Neutrophil (primary cell): ENCODE measurements around the gene ERGIC3.

ENCODE experiments used
- H3K27ac ChIP-seq: fragments of 200-600 bp; sonication (generic); 2 replicates; pipeline ENCODE4 v1.5.1; 2016; ENCODE audit warnings: mild to moderate bottlenecking, moderate library complexity
- H3K27me3 ChIP-seq: fragments of 200-600 bp; sonication (generic); 2 replicates; pipeline ENCODE4 v1.6.0; 2016; ENCODE audit warnings: mild to moderate bottlenecking
- H3K36me3 ChIP-seq: fragments of 200-600 bp; sonication (generic); 2 replicates; pipeline ENCODE4 v1.5.1; 2017
- H3K4me1 ChIP-seq, 2 experiments: fragments of 200-600 bp in 1 of 2; sonication (generic) in 1 of 2; 1 replicate in 1 of 2; 2 replicates in 1 of 2; pipeline versions ENCODE4 v1.5.1 to v1.6.1; 2013 to 2016; ENCODE audit warnings: low read depth in 1 of 2, low read length in 1 of 2, mild to moderate bottlenecking in 1 of 2, moderate library complexity in 1 of 2; ENCODE audit not compliant: control insufficient read depth in 1 of 2, insufficient read depth in 1 of 2
- H3K4me3 ChIP-seq, 2 experiments: fragments of 200-600 bp in 1 of 2; sonication (generic) in 1 of 2; 1 replicate in 1 of 2; 2 replicates in 1 of 2; pipeline ENCODE4 v1.5.1; 2013 to 2016; ENCODE audit warnings: low read depth in 1 of 2, low read length in 1 of 2, mild to moderate bottlenecking in 1 of 2, moderate library complexity in 1 of 2
- H3K9me3 ChIP-seq: fragments of 200-600 bp; sonication (generic); 2 replicates; pipeline ENCODE4 v1.5.1; 2016
- CTCF ChIP-seq: fragments of 200-600 bp; sonication (generic); IDR thresholded peaks from 2 replicates; pipeline ENCODE4 v1.5.1; 2016; ENCODE audit warnings: antibody characterized with exemption

Gene ERGIC3

GRCh38 chr20:35602851-35603495 lies 61.1 kb downstream of the ERGIC3 start:
- peaks cover 16 to 17% of the 10 kb centered on the region in 2 experiments for H3K4me1 ChIP-seq
- TF ChIP-seq CTCF, result no peak
- no peaks in the 10 kb centered on the region for H3K36me3 ChIP-seq
- no peaks in the 10 kb centered on the region for H3K9me3 ChIP-seq
- no peak overlapping the region for H3K4me3 ChIP-seq
- peaks cover 53% of the 10 kb centered on the region for H3K27me3 ChIP-seq
- no peak overlapping the region for H3K27ac ChIP-seq

- H3K4me3 ChIP-seq, result no peak overlapping the region
- H3K4me1 ChIP-seq, result peaks cover 16 to 17% of the 10 kb centered on the region in 2 experiments
- H3K36me3 ChIP-seq, result no peaks in the 10 kb centered on the region
- no peak for TF ChIP-seq CTCF
- H3K9me3 ChIP-seq, result no peaks in the 10 kb centered on the region
- H3K27me3 ChIP-seq, result peaks cover 44% of the 10 kb centered on the region
- no peak overlapping the region for H3K27ac ChIP-seq
Measured at GRCh38 chr20:35603695-35604448, 62.0 kb downstream of the ERGIC3 start.

- Histone ChIP-seq H3K36me3 (no peaks in the 10 kb centered on the region), H3K27me3 (peaks cover 38% of the 10 kb centered on the region), H3K9me3 (no peaks in the 10 kb centered on the region), H3K4me1 (peaks cover 16 to 17% of the 10 kb centered on the region in 2 experiments), H3K4me3 (no peak overlapping the region), H3K27ac (no peak overlapping the region)
- TF ChIP-seq CTCF, result no peak
Measured at GRCh38 chr20:35604449-35604747, 62.5 kb downstream of the ERGIC3 start.

- TF ChIP-seq CTCF, result no peak
Measured at GRCh38 chr20:35606127-35606526, 64.2 kb downstream of the ERGIC3 start.

More at GRCh38 chr20:35606127-35606526, 64.2 kb downstream of the ERGIC3 start:
- no peaks in the 10 kb centered on the region for H3K9me3 ChIP-seq
- no peak overlapping the region for H3K4me3 ChIP-seq
- peaks cover 21% of the 10 kb centered on the region for H3K27me3 ChIP-seq
- H3K4me1 ChIP-seq, result peaks cover 10 to 11% of the 10 kb centered on the region in 2 experiments
- H3K27ac ChIP-seq, result no peak overlapping the region
- no peaks in the 10 kb centered on the region for H3K36me3 ChIP-seq
